GM19468 (cell line): ENCODE results near the gene SSNA1.

Experiments used
- ATAC-seq: cut with Tn5 transposase; IDR thresholded peaks from one replicate; pipeline ENCODE4 v1.9.1; 2021; ENCODE audit warnings: mild to moderate bottlenecking, moderate library complexity, moderate number of reproducible peaks; ENCODE audit not compliant: unreplicated experiment; ENCODE audit errors: extremely low read depth

Gene SSNA1, protein sequence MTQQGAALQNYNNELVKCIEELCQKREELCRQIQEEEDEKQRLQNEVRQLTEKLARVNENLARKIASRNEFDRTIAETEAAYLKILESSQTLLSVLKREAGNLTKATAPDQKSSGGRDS

DNA sequence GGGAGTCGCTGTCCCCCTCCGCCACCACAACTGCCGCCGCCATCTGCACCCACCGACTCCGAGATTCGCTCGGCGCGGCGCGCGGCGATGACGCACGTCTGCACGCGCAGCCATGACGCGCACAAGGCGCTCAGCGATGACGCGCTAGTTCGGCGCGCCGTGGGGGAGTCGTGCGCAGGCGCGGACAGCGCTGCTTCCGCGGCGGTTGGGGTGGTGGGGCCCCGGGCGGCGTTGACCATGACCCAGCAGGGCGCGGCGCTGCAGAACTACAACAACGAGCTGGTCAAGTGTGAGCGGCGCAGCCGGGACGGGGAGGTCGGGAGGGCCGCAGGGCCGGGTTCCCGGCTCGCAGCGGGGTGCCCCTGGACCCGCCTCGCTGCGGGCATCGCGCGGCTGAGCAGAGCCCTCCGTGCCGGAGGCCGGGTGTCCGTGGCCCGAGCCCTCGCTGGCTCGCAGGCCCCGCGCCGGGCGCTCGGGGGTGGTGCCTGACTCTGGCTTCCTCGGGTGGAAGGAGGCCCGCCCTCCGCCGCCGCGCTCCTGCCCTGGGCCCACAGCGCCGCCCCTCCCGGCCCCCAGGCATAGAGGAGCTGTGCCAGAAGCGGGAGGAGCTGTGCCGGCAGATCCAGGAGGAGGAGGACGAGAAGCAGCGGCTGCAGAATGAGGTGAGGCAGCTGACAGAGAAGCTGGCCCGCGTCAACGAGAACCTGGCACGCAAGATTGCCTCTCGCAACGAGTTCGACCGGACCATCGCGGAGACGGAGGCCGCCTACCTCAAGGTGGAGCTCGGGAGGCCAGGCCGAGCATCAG, at the start of gene SSNA1, which contains the start of gene ANAPC2:
Gene SSNA1 (plus strand): TSS at position 187 of the 807 bp plus-strand sequence. CDS start 51 bp downstream, at position 238.
Gene ANAPC2 (minus strand): TSS at position 71 of the 807 bp plus-strand sequence. CDS start 28 bp downstream, at position 43.
- ATAC-seq: peak; percentile 62

DNA sequence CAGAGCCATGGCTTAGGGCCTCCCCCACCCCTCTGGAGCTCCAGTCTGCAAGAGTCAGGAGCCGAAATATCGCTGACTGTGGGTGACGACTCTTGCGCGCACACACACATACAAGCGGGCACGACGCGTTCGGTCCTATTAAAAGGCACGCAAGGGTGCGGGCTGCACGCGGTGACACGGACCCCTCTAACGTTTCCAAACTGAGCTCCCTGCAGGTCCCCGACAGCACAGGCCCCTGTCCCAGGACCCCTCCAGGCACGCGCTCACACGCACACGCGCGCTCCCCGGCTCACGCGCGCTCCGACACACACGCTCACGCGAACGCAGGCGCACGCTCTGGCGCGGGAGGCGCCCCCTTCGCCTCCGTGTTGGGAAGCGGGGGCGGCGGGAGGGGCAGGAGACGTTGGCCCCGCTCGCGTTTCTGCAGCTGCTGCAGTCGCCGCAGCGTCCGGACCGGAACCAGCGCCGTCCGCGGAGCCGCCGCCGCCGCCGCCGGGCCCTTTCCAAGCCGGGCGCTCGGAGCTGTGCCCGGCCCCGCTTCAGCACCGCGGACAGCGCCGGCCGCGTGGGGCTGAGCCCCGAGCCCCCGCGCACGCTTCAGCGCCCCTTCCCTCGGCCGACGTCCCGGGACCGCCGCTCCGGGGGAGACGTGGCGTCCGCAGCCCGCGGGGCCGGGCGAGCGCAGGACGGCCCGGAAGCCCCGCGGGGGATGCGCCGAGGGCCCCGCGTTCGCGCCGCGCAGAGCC, 49.6 kb upstream of the SSNA1 start, which contains the start of gene GRIN1:
Gene GRIN1 (plus strand): TSS at position 433 of the 746 bp plus-strand sequence. CDS start 333 bp downstream, outside the sequence.
- no peak for ATAC-seq

DNA sequence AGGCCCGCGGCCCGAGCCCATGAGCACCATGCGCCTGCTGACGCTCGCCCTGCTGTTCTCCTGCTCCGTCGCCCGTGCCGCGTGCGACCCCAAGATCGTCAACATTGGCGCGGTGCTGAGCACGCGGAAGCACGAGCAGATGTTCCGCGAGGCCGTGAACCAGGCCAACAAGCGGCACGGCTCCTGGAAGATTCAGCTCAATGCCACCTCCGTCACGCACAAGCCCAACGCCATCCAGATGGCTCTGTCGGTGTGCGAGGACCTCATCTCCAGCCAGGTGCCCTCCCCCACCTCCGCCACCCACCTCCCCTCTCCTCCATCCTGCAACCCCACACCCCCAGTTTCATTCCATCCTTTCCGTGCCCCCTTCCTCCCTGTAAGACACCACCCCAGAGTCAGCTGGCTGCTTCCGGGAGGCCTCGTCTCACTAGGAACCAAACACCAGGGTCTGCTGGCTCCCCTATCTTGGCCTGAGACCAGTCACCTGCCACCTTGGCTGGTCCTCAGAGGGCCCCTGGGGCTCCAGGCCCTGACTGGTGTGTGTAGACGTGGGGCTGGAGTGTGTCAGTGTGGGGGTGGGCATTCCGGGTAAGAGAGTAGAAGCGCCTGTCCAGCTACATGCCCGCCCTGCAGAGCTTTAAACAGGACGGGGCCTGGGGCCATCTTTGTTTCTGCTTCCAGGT, 48.9 kb upstream of the SSNA1 start:
- ATAC-seq: no peak

DNA sequence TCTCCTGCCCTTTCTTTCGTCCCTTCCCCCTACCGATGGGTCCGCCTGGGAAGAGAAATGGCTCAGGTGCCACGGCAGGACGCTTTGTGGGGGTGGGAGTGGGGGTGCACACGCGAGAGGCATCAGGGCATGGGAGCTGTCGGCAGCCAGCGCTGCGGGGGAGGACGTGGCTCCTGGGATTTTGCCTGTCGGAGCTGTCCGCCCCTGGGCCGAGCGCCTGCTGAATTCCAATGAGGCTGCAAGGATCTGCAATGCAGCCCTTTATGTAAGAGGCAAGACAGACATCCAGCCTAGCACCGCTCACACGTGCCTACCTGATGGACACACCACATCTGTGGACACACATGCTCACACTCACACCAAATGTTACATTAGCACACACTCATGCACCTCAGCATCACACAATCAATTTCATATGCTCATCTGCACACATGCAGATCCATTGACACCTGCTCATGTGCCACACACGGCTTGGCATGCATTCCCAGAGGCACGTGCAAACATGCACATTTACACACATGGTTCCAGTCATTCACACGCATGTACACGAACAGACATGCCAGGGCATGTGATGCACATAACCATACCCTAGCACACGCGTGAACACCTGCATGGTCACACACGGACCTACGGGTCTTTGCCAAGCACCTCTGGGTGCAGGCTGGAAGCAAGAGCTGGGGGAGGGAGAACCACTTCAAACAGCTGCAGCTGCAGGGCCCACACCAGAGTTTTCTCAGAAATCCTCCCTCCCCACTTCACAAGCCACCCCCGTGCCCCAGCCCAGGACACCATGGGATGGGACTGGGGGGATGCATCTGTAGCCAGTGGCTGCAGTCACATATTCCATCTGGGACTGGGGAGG, 48.1 kb upstream of the SSNA1 start:
- no peak for ATAC-seq

DNA sequence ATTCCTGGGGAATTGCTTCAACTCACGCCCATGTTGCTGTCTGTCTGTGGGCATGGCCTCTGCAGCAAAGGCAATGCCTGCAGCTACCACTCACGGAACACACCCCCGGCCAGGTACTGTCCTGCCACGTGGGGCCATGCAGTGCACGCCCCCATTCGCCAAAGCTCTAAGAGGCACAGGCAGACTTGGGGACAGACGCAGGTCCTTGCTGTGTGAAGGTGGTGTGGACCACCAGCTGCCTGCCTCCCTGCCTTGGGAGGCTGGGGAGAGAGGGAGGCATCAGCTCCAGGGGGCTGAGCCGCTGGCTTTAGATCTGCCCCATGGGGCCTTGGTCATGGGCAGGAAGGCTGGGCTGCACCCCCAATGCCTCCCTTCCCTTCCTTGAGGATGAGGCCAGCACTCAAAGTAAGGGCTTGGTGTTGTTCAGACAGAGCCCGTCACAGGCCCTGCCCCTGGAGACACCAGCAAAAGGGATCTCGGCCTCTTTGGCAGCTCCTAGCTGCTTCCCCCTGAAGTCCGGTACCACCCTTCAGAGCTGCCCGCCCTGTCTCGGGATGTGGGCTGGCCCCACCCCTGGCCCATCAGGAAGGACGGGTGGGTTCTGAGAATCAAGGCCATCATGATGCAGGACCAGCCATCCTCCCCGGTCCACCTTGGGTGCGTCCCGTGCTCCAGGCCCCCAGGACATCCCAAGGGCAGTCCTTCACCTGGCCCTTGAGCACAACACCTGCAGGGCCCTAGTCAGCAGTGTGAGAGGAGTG, 47.2 kb upstream of the SSNA1 start:
- ATAC-seq: no peak

DNA sequence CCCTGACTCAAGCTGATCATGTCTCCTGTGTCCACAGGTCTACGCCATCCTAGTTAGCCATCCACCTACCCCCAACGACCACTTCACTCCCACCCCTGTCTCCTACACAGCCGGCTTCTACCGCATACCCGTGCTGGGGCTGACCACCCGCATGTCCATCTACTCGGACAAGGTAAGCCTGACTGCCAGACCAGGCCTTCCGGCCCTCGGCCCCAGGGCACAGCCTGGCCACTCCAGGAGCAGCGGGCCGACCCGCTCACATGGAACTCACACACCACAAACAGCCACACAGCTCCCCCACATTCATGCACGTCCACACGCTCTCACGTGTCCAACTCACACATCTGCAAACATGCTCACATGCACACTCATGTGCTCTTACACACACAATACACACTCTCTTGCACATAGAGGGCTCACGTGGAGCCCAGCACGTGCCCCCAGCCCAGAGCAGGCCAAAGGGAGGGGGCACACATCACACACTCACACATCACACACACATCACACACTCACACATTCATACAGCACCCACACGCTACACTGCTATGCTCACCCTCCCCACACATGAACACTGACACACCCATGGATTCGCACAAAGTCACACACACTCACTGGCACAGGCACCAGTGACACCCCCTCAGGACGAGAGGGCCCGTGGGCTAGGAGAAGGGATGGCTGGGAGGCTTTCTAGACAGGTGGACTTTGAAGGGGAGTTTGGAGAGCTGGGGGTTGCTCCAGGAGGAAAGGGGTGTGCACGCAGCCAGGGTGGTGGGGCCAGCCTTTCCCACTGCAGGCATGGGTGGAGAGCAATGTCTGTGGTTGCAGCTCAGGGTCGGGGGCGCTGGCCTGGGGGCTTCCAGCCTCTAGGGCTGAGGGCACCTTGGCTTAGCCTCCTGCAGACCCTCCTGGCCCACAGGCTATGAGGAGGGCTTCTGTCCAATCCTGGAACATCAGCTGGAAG, 46.2 kb upstream of the SSNA1 start:
- no peak for ATAC-seq

DNA sequence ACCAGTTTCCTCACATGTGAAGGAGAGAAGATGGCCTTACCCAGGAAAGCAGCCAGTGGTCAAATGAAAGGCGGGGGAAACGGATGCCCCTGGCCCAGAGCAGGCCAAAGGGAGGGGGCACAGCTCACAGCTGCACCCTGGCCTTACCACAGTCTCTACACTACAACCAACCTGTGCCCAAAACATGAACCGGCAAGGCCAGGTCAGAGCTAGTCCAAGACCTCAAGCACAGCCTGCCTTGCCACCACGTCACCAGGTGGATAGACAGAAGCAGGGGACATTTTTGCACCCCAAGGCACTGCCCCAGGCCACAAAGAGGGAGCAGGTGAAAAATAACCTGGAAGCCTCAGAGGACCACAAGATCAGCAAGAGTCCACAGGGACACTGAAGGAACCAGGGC, 45.0 kb upstream of the SSNA1 start:
- ATAC-seq: no peak

DNA sequence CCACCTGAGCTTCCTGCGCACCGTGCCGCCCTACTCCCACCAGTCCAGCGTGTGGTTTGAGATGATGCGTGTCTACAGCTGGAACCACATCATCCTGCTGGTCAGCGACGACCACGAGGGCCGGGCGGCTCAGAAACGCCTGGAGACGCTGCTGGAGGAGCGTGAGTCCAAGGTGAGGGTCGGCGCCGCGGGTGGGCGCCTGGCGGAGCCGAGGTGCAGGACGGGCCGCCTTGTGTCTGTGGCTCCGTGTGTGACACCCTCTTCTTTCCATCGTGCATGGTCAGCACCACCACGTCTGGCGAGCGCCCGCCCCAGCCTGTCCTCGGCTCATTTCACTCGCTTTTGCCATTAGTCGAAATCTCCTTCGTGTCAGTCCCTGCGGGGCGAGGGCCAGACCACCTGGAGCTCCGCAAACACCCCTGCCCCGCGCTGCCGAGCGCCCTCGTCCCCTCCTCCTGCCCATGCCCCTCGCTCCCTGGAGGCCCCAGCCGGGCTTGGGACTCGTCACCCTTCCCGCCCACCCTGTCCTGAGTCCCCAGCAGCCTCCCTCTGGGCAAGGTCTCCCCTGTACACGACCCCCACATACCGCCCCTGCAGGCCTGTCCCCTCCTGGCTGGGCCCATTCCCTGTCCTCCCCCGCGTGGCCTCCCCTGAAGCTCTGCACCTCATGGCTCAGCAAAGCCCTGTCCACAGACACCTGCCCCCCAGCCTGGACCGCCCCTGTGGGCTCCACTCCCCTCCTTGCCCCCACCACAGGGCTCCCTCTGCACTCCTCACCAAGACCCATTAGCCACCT, 42.5 kb upstream of the SSNA1 start:
- no peak for ATAC-seq

DNA sequence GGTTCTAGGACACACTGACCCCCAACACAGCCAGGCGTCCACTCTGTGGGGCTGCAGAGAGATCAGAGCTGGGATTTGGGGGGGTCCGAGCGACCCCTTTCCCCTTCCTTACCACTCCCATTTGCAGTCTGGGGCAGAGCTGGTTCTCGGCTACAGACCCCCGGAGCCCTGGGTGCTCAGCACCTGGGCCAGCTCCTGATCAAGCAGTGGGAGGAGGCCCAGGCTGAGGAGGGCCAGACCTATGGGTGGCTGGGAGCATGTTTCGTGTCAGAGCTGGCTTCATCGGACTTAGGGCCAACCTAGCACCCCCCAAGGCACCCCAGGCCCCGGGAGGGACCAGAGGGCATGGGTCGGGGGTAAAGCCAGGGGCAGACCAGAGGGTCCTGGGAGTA, 42.0 kb upstream of the SSNA1 start:
- ATAC-seq: no peak

DNA sequence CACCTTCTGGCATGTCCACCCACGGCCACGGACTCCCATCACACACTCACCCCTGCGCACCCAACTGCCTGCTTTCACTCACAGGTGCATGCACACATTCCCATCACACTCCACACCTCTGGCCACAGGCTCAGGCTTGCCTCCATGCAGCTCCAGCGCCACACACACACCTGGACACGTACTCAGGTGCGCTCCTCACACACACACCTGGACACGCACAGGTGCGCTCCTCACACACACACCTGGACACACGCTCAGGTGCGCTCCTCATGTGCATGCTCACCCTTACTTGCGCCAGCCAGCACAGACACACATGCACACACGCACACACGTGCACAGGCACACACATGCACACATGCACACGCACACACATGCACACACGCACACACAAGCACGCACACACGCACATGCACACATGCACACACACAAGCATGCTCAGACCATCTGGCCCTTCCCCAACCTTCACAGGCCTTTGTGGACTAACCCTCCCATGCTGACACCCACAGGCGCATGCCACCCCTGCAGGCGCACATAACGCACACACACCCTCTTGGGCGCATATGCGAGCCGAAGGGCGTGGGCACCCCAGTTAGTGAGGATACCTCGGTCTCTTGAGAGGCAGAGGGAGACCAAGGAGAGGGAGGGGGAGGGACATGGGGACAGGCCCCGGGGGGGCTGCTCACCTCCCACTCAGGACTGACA, 41.2 kb upstream of the SSNA1 start:
- ATAC-seq: no peak

DNA sequence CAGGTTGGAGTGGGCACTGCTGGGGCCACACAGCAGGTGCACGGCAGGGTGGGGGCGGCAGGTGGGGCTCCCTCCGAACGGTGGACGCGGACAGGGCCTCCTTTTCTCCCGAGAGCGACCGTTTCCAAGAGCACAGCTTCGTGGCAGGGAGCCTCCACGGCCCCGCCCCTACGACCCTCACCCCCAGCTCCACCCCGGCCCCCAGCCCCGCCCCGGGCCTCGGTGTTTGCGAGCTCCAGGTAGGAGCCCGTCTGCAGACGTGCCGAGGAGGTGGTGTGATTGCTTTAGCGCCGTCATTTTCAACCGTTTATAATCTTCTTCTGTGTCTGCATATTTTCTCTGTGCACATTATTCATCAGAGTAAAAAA, 40.7 kb upstream of the SSNA1 start:
- no peak for ATAC-seq

DNA sequence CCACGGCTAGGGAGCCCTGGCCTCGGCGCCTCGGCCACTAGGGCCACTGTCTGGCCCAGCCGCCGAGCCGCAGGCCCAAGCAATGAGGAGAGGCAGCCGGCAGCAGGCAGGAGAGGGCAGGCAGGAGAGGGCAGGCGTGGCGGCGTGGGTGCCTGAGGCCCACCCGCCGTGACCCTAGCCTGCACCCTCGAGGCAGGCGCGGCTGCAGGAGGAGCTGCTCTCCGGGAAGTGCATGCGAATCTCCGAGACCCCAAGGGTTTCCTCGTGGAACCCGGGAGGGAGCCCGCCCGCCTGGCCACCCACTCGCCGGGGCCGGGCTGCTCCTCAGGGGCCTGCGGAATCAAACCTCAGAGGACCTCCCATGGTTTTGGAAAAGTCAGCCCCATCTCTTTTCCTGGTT, 40.2 kb upstream of the SSNA1 start:
- no peak for ATAC-seq

DNA sequence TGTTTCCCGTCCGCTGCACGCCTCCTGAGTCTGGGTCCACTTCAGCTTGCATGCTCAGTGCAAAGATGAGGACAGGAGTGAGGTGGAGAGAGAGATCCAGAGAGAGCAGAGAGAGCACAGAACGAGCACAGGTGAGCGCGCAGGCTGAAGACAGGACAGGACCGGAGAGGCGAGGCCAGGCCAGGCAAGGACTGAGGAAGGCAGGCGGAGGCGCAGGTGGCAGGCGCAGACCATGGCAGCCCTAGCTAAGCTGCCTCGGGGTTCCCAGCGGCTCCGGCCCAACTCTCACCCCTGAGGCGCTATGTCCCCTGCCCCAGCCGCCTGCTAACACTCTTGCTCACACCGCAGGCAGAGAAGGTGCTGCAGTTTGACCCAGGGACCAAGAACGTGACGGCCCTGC, 39.8 kb upstream of the SSNA1 start:
- ATAC-seq: no peak

DNA sequence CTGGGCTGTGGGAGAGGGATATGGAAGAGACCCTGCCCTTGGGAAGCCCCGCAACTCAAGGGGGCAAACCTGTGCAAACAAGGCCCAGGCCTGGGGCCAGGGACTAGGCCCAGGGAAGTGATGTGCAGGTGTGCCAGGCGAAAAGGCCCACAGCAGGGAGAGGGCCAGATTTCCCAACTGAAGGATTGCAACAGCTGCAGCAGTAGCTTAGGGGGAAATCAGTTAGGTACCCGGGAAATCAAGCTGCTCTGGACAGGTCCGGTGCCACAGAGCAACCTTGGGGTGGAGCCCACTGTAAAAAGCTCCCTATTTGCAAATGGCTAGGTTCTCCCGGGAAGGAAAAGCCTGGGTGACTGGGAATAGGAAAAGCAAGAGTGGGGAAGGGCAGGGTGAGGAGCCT, 39.1 kb upstream of the SSNA1 start:
- ATAC-seq: no peak

DNA sequence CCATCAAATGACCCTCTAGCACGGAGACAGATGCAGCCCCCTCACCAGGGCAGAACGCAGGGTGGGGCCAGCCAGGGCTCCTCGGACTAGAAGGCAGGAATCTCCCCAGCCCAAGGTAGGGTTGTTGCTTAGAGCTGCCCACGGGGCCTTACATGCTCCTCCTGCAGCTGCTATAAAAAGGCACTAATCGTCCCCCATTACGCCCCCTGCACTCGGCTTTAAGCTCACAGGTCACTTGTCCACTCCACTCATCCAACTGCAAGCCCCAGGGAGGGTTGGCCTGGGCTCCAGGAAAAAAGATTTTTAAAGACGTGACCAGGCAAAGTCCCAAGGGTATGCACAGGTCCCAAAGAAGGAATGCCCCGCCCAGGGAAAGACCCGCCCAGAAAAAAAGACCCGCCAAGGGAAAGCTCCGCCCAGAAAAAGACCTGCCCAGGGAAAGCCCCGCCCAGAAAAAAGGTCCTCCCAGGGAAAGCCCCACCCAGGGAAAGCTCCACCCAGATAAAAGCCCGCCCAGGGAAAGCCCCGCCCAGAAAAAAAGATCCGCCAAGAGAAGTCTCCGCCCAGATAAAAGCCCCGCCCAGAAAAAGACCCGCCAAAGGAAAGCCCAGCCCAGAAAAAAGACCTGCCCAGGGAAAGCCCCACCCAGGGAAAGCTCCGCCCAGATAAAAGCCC, 38.4 kb upstream of the SSNA1 start:
- no peak for ATAC-seq
